ENCODE measurements around the gene VNN1.
A peak's percentile ranks its signal among the peaks of the same experiment; 100 is the strongest.

VNN1 gene

GRCh38 chr6:132713352-132714134, at the start of gene VNN1:
TSS of gene VNN1 (minus strand) at chr6:132714055. CDS start at chr6:132714035, 20 bp downstream.
- no peak for DNase-seq (ENCODE audit: low read depth)

GRCh38 chr6:132763269-132763668, 49.4 kb upstream of the VNN1 start:
- DNase-seq (ENCODE audit: low read depth), result no peak

GRCh38 chr6:132760256-132760655, 46.4 kb upstream of the VNN1 start:
- no peak for DNase-seq (ENCODE audit: low read depth)

GRCh38 chr6:132758689-132759088, 44.8 kb upstream of the VNN1 start:
- DNase-seq (ENCODE audit: low read depth), result no peak

GRCh38 chr6:132752255-132752654, 38.4 kb upstream of the VNN1 start:
- DNase-seq (ENCODE audit: low read depth), result no peak

GRCh38 chr6:132751828-132752227, 38.0 kb upstream of the VNN1 start:
- no peak for DNase-seq (ENCODE audit: low read depth)

GRCh38 chr6:132751306-132751705, 37.5 kb upstream of the VNN1 start:
- DNase-seq (ENCODE audit: low read depth), result no peak

GRCh38 chr6:132750455-132751248, 36.8 kb upstream of the VNN1 start:
- no peak for DNase-seq (ENCODE audit: low read depth)

GRCh38 chr6:132749111-132749510, 35.3 kb upstream of the VNN1 start:
- DNase-seq (ENCODE audit: low read depth), result no peak

GRCh38 chr6:132748446-132748845, 34.6 kb upstream of the VNN1 start:
- DNase-seq (ENCODE audit: low read depth), result no peak

GRCh38 chr6:132746048-132746447, 32.2 kb upstream of the VNN1 start:
- no peak for DNase-seq (ENCODE audit: low read depth)

- DNase-seq (ENCODE audit: low read depth), result no peak
Measured at GRCh38 chr6:132742495-132742894, 28.6 kb upstream of the VNN1 start.

- DNase-seq (ENCODE audit: low read depth), result no peak
Measured at GRCh38 chr6:132741281-132741680, 27.4 kb upstream of the VNN1 start.

GRCh38 chr6:132736239-132736638, 22.4 kb upstream of the VNN1 start:
- DNase-seq (ENCODE audit: low read depth), result no peak

- DNase-seq (ENCODE audit: low read depth), result peak; percentile 8
Measured at GRCh38 chr6:132734694-132735236, 20.9 kb upstream of the VNN1 start.

- no peak for DNase-seq (ENCODE audit: low read depth)
Measured at GRCh38 chr6:132733814-132734213, 20.0 kb upstream of the VNN1 start.

GRCh38 chr6:132733283-132733682, 19.4 kb upstream of the VNN1 start:
- DNase-seq (ENCODE audit: low read depth), result no peak

- DNase-seq (ENCODE audit: low read depth), result no peak
Measured at GRCh38 chr6:132731086-132731485, 17.2 kb upstream of the VNN1 start.

GRCh38 chr6:132730560-132730959, 16.7 kb upstream of the VNN1 start:
- DNase-seq (ENCODE audit: low read depth), result no peak

GRCh38 chr6:132728616-132729015, 14.8 kb upstream of the VNN1 start:
- no peak for DNase-seq (ENCODE audit: low read depth)

GRCh38 chr6:132726608-132726975, 12.7 kb upstream of the VNN1 start:
- DNase-seq (ENCODE audit: low read depth), result no peak

- no peak for DNase-seq (ENCODE audit: low read depth)
Measured at GRCh38 chr6:132725947-132726607, 12.2 kb upstream of the VNN1 start.

GRCh38 chr6:132725471-132725870, 11.6 kb upstream of the VNN1 start:
- DNase-seq (ENCODE audit: low read depth), result no peak
